GM18511 (cell line): Measurements from ENCODE around the gene XPNPEP1.

Source experiments
- ATAC-seq: cut with Tn5 transposase; IDR thresholded peaks from one replicate; pipeline ENCODE4 v1.9.1; 2021; ENCODE audit warnings: mild to moderate bottlenecking, moderate library complexity; ENCODE audit not compliant: unreplicated experiment

XPNPEP1 gene

GRCh38 chr10:109895095-109895818 is 28.1 kb downstream of the XPNPEP1 start:
- ATAC-seq: no peak

GRCh38 chr10:109894516-109894915 is 28.8 kb downstream of the XPNPEP1 start:
- peak; percentile 52 for ATAC-seq

GRCh38 chr10:109893386-109893785 is 29.9 kb downstream of the XPNPEP1 start:
- ATAC-seq: no peak

GRCh38 chr10:109892931-109893330 is 30.4 kb downstream of the XPNPEP1 start:
- ATAC-seq: no peak

- ATAC-seq: no peak
Measured at GRCh38 chr10:109892117-109892516, 31.2 kb downstream of the XPNPEP1 start.

GRCh38 chr10:109891105-109891504 is 32.2 kb downstream of the XPNPEP1 start:
- ATAC-seq: no peak

GRCh38 chr10:109889867-109890266 is 33.4 kb downstream of the XPNPEP1 start:
- no peak for ATAC-seq

GRCh38 chr10:109887776-109888175 is 35.5 kb downstream of the XPNPEP1 start:
- ATAC-seq: no peak

- ATAC-seq: no peak
Measured at GRCh38 chr10:109887243-109887642, 36.1 kb downstream of the XPNPEP1 start.

GRCh38 chr10:109886781-109887140 is 36.5 kb downstream of the XPNPEP1 start:
- ATAC-seq: no peak

- no peak for ATAC-seq
Measured at GRCh38 chr10:109886037-109886780, 37.1 kb downstream of the XPNPEP1 start.

- peak; percentile 73 for ATAC-seq
Measured at GRCh38 chr10:109883859-109884771, 39.2 kb downstream of the XPNPEP1 start.

GRCh38 chr10:109882251-109883057 is 40.9 kb downstream of the XPNPEP1 start:
- no peak for ATAC-seq

- no peak for ATAC-seq
Measured at GRCh38 chr10:109881769-109882057, 41.6 kb downstream of the XPNPEP1 start.

- peak; percentile 70 for ATAC-seq
Measured at GRCh38 chr10:109880886-109881768, 42.2 kb downstream of the XPNPEP1 start.

- ATAC-seq: no peak
Measured at GRCh38 chr10:109877546-109877945, 45.8 kb downstream of the XPNPEP1 start.

GRCh38 chr10:109875828-109876821 is 47.2 kb downstream of the XPNPEP1 start:
- no peak for ATAC-seq

GRCh38 chr10:109875151-109875568 is 48.2 kb downstream of the XPNPEP1 start:
- ATAC-seq: no peak

- no peak for ATAC-seq
Measured at GRCh38 chr10:109871476-109871875, 51.8 kb downstream of the XPNPEP1 start.
